ENCODE results near the gene TXN2. TPM values are rescaled to one million over a fixed set of nuclear protein-coding genes. Genes with fewer than 3 reads are reported as not detected.
"Not testable (repeated sequence)": the region's sequence is repeated elsewhere in the genome, so short reads cannot be mapped to it uniquely, and the experiment has no call there.

Gene TXN2
- total and polyA plus RNA-seq, 2 donors, result 10.9 to 98.5 TPM

DNA sequence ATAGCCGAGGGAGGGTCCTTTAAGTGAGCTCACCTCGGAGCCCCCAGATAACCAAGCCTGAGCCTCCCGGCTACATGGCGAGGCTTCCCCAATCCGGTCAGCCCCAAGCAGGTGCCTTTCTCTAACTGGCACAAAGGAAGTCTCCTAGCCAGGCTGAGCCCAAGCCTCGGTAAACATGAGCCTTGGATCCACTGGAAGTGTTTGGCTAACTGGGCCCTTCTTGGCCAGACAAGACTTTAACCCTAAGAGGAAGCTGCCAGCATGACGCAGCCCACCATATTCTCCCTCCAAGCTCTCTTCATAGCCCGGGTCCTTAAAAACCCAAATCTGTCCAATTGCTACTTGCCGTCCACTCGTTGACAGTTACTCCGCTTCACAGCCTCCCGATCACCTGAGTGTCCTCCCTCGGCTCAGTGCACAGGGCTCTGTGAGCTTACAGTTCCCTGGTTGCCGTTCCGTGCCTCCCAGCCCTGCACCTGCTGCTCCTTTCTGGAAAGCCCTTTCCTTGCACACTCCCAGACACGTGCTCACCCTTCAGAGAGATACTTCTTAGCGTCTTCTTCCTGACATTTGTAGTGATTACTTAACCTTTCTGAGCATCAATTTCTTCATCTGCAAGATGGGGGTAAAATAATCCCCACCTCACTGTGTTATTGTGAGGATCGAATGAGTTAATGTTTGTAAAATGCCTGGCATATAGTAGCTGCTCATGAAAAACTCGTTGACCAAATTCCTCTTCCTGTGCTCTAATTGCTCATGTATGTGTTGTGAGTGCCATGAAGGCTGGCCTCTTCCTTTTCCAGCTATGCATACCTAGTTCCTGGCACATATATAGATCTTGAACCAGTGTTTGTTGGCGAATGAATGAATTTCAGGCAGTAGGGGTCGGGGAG lies 25.6 kb downstream of the TXN2 start:
- Histone ChIP-seq H3K27ac (ENCODE audit: low read depth) (peak overlapping the region; percentile 85), H3K4me3 (ENCODE audit: low read depth, low read length) (peak overlapping the region; percentile 45), H3K4me1 (ENCODE audit: insufficient read depth) (no peaks in the 10 kb centered on the region), H3K36me3 (ENCODE audit: insufficient read depth) (no peaks in the 10 kb centered on the region)
- DNase-seq (ENCODE audit: extremely low spot score), result no peak
- 63% methylated on average over 21 of the region's 21 CpGs for WGBS

DNA sequence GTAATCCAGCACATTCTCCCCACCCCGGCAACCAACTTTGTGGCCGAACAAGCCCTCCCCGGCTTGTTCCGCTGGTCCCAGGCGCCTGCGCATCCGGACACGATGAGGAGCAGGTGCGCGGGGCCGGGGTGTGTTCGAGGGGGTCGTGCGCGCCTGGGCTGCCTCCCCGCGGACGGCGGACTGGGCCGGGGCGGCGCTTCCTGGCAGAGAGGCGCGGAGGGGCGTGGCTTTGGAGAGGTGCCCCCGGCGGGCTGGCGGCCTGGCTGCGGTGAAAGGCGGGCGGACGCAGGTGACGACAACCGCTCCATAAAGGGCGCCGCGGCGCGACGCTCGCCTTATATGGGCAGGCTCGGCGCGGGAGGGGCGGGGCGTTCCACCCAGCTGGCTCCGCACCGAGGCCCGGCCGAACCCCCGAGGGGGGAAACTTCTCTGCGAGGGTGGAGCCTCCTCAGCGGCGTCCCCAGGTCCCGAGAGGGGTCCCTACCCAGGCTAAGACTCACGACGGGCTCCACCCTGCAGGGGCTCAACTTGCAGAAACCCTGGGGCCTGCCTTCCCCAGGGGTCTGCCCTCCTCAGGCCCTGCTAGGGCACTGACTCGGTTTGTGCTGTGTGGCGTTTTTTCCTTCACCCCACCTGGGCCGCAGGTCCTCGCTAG lies 26.4 kb downstream of the TXN2 start:
- H3K27ac ChIP-seq (ENCODE audit: low read depth), result peak overlapping the region; percentile 85
- peak; percentile 74 for DNase-seq (ENCODE audit: extremely low spot score)
- peak overlapping the region; percentile 45 for H3K4me3 ChIP-seq (ENCODE audit: low read depth, low read length)
- H3K4me1 ChIP-seq (ENCODE audit: insufficient read depth), result no peaks in the 10 kb centered on the region
- H3K36me3 ChIP-seq (ENCODE audit: insufficient read depth), result no peaks in the 10 kb centered on the region
- WGBS, result 2% methylated on average over 61 of the region's 61 CpGs

DNA sequence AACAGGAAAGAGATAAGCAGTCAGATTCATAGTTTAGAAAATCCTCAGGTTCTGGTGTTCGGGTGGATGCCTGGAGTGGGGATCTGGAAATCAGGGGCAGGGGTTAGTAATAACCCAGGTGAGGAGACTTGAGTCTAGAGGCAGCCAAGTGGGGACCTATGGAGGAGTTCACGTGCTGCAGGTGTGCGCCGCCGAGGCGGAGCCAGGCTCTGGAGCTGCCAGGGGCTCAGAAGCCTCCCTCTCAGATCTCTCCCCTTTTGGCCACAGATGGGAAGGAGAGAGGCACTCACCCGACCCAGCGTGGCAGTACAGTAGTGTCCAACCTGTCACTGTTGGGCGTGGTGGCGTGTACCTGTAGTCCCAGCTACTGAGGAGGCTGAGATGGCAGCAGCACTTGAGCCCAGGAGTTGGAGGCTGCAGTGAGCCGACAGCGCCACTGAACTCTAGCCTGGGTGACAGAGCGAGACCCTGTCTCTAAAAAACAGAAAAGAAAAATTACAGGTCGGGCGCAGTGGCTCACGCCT lies 27.5 kb downstream of the TXN2 start:
- 96% methylated on average over 16 of the region's 16 CpGs for WGBS
- Histone ChIP-seq H3K27ac (ENCODE audit: low read depth) (peak overlapping the region; percentile 14), H3K36me3 (ENCODE audit: insufficient read depth) (no peaks in the 10 kb centered on the region), H3K4me3 (ENCODE audit: low read depth, low read length) (no peak overlapping the region), H3K4me1 (ENCODE audit: insufficient read depth) (no peaks in the 10 kb centered on the region)
- DNase-seq (ENCODE audit: extremely low spot score), result no peak

DNA sequence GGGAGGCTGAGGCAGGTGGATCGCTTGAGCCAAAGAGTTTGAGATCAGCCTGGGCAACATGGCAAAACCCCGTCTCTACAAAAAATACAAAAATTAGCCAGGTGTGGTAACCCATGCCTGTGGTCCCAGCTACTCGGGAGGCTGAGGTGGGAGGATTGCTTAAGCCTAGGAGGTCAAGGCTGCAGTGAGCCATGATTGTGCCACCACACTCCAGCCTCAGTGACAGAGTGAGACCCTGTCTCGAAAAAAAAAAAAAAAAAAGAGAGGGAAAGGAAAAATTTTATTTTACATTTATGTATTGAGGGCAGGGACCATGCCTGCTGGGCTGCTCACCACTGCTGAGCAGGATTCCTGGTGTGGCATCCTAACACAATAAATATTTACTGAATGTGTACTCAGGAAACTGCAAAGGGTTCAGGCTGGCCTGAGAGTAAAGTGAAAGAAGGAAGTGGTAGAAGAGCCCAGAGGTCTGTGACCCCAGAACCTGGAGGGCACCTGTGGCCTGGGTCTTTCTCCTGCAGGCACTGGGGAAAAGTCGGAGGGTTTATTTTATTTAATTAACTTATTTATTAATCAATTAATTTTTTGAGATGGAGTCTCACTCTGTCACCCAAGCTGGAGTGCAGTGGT lies 28.3 kb downstream of the TXN2 start:
- not testable (repeated sequence) for H3K4me3 ChIP-seq (ENCODE audit: low read depth, low read length); H3K4me1 ChIP-seq (ENCODE audit: insufficient read depth); H3K36me3 ChIP-seq (ENCODE audit: insufficient read depth); H3K27ac ChIP-seq (ENCODE audit: low read depth); DNase-seq (ENCODE audit: extremely low spot score)
- 87% methylated on average over 5 of the region's 5 CpGs for WGBS

DNA sequence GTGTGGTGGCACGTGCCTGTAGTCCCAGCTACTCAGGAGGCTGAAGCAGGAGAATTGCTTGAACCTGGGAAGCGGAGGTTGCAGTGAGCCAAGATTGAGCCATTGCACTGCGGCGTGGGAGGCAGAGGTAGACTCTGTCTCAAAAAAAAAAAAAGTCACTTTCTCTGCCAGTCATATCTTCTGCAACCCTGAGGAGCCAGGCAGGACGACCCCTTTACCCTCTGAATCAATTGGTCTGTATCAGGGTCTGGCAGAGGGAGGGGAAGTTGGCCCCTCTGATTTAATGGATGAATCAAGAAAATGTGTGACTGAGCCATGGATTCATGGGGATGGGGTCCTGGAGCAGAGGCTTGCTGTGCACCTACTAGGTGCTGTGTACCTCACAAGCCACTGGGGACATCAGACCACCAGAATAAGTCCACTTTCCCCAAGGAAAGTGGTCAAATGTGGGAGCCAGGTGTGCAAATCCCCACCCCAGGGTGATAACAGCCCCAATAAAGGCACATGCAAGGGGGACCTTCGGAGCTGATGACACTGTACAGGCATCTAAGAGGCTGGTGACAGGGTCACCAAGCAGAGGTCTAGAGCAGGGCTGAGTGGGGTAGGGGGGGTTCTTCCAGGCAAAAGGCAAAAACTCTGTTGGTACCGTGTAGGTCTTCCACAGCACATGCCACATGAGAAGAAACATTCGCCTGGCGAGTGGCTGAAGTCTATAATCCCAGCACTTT lies 29.0 kb downstream of the TXN2 start:
- 82% methylated on average over 9 of the region's 9 CpGs for WGBS
- Histone ChIP-seq H3K36me3 (ENCODE audit: insufficient read depth) (no peaks in the 10 kb centered on the region), H3K27ac (ENCODE audit: low read depth) (peak overlapping the region; percentile 62), H3K4me3 (ENCODE audit: low read depth, low read length) (no peak overlapping the region), H3K4me1 (ENCODE audit: insufficient read depth) (no peaks in the 10 kb centered on the region)
- DNase-seq (ENCODE audit: extremely low spot score), result no peak

DNA sequence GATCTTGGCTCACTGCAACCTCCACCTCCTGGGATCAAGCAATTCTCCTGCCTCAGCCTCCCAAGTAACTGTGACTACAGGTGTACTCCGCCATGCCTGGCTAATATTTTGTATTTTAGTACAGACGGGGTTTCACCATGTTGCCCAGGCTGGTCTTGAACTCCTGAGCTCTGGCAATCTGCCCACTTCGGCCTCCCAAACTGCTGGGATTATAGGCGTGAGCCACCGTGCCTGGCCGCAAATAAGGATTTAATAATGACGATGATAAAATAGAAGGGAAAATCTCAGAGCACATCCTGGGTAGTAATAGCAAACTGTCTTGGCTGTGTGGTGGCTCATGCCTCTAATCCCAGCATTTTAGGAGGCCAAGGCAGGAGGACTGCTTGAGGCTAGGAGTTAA lies 30.5 kb downstream of the TXN2 start:
- DNase-seq (ENCODE audit: extremely low spot score); H3K4me3 ChIP-seq (ENCODE audit: low read depth, low read length); H3K36me3 ChIP-seq (ENCODE audit: insufficient read depth); H3K27ac ChIP-seq (ENCODE audit: low read depth); H3K4me1 ChIP-seq (ENCODE audit: insufficient read depth): not testable (repeated sequence)
- WGBS, result 92% methylated on average over 7 of the region's 7 CpGs

DNA sequence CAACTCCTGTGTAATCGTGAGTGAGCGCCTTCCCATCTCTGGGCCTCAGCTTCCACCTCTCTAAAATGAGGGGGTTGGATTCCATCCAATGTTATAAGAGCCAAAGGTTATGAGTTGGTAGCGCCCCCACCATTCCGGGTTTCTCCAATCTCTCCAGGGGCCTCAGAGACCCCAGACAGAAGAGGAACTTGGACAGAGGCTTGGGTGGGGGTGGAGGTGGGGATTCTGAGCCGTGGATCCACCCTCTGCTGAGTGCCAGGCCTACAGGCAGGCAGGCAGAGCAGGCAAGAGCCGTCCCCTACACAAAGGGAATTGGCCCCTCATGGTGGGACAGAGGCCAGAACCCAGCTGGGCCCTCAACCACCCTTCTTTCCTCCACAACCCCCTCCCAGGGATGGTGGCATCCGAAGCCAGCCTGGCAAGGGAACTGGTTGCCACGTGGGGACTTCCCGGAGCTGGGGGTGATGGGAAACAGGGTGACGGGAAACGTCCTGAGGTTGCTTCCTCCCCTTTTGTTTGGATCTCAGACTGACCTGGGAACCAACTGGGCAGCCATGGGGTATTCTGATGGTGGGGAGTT lies 31.8 kb downstream of the TXN2 start:
- no peaks in the 10 kb centered on the region for H3K4me1 ChIP-seq (ENCODE audit: insufficient read depth)
- no peak for DNase-seq (ENCODE audit: extremely low spot score)
- no peak overlapping the region for H3K4me3 ChIP-seq (ENCODE audit: low read depth, low read length)
- 68% methylated on average over 11 of the region's 11 CpGs for WGBS
- H3K27ac ChIP-seq (ENCODE audit: low read depth), result no peak overlapping the region
- no peaks in the 10 kb centered on the region for H3K36me3 ChIP-seq (ENCODE audit: insufficient read depth)

DNA sequence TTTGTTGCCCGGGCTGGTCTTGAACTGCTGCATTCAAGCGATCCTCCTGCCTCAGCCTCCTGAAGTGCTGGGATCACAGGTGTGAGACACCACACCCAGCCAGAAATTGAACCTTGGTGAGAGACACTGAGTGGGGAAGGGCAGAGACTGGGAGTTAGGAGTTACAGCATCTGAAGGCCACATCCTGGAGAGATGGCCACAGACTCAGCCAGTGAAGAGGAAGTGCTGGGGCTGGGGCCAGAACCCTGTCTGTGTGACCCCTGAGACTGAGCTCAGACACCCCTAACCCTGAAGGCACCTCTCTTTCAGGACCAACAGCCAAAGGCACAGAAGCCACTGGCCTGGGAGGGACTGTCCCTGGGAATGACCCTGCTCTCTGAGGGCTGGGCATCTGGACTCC lies 33.8 kb downstream of the TXN2 start:
- Histone ChIP-seq H3K36me3 (ENCODE audit: insufficient read depth) (no peaks in the 10 kb centered on the region), H3K27ac (ENCODE audit: low read depth) (no peak overlapping the region), H3K4me1 (ENCODE audit: insufficient read depth) (no peaks in the 10 kb centered on the region), H3K4me3 (ENCODE audit: low read depth, low read length) (no peak overlapping the region)
- WGBS, result 98% methylated on average over 2 of the region's 2 CpGs
- no peak for DNase-seq (ENCODE audit: extremely low spot score)

DNA sequence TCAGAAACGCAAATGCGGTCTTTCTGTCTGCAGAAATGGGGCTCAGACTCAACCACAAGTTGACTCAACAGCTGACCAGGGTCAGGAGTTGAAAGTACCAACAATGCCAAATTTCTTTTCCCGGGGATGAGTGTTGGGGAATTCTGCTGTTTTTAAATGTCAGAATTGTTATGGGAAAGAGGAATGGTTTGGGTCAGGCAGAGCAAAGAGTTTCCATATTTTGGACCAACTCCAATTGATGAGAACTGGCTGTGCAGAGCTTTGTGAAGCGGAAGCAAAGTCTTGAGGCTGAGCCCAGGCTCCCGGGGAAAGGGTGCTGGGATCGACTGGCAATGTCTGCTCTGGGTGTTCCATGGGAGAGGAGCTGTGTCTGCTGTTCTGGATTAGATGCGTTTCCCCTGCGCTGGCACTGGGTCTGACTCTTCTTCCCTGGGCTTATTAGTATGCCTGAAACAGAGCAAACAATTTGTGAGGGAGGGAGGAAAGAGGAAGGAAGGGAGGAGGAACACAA lies 36.2 kb downstream of the TXN2 start:
- no peaks in the 10 kb centered on the region for H3K36me3 ChIP-seq (ENCODE audit: insufficient read depth)
- no peak overlapping the region for H3K4me3 ChIP-seq (ENCODE audit: low read depth, low read length)
- H3K27ac ChIP-seq (ENCODE audit: low read depth), result no peak overlapping the region
- WGBS, result 38% methylated on average over 8 of the region's 8 CpGs
- no peaks in the 10 kb centered on the region for H3K4me1 ChIP-seq (ENCODE audit: insufficient read depth)
- no peak for DNase-seq (ENCODE audit: extremely low spot score)

DNA sequence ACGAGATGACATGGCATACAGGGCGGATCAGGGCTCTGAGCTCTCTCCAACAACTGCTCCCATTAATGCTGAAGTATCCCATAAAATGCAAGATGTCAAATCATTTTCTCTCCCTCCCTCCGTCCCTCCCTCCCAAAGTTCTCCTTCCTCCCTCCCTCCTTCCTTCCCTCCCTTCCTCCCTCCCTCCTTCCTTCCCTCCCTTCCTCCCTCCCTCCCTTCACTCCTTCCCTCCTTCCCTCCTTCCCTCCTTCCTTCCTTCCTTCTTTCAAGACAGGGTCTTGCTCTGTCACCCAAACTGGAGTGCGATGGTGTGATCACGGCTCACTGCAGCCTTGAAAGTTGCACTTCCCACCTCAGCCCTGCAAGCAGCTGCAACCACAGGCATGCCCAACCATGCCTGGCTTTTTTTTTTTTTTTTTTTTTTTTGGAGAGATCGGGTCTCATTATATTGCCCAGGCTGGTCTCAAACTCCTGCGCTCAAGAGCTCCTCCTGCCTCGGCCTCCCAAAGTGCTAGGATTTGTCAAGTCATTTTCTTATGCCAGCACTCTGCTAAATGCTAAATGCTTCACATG lies 38.2 kb downstream of the TXN2 start:
- Histone ChIP-seq H3K27ac (ENCODE audit: low read depth) (no peak overlapping the region), H3K4me1 (ENCODE audit: insufficient read depth) (no peaks in the 10 kb centered on the region), H3K4me3 (ENCODE audit: low read depth, low read length) (no peak overlapping the region), H3K36me3 (ENCODE audit: insufficient read depth) (no peaks in the 10 kb centered on the region)
- 79% methylated on average over 8 of the region's 8 CpGs for WGBS
- DNase-seq (ENCODE audit: extremely low spot score), result no peak

DNA sequence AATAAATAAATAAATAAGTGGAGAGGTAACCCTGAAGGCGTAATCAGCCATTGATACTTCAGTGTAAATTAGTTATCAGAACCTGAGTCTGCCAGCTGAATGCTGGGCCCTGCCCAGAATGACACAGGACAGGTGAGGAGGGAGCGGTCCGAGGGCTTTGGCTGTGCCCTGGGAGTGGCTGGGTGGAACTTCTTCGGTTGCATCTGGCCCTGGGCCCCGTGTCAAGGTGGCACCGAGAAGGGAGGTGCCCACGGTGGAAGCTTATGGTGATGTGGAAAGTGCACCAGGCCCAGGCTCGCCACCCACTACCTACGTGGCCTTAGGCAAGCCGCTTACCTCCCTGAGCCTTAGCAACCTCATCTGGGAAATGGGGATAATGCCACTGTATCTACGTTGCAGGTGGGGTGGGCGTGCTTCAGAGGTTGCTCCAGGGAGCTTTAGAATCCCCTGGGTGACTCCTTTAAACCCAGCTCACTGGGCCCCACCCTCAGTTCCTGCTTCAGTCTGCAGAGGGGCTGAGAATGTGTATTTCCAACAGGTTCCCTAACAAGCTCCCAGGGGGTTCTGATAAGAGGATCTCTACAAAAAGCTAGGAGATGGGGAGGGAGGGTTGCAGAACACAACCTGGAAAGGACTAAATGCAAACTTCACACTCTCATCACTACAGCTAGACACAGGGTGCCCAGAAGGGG lies 38.8 kb downstream of the TXN2 start:
- H3K27ac ChIP-seq (ENCODE audit: low read depth), result no peak overlapping the region
- H3K4me3 ChIP-seq (ENCODE audit: low read depth, low read length), result no peak overlapping the region
- no peak for DNase-seq (ENCODE audit: extremely low spot score)
- H3K36me3 ChIP-seq (ENCODE audit: insufficient read depth), result no peaks in the 10 kb centered on the region
- 91% methylated on average over 12 of the region's 12 CpGs for WGBS
- no peaks in the 10 kb centered on the region for H3K4me1 ChIP-seq (ENCODE audit: insufficient read depth)

DNA sequence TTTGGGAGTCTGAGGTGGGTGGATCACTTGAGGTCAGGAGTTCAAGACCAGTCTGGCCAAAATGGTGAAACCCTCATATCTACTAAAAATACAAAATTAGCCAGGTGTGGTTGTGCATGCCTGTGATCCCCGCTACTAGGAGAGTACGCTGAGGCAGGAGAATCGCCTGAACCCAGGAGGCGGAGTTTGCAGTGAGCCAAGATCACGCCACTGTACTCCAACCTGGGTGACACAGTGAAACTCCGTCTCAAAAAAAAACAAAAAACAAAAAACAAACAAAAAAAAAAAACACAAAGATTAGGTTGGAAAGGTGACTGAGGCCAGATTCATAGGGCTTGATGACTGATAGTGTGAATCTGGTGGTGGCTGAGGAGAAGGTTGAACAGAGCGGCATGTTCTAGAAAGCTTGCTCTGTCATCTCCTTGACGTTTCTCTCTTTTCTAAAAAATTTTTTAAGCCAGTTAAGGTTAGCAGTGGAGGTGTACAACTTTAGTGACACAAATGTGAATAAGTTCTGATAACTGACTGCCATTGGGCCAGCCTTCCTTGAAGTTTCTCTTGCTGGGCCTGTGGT lies 40.9 kb downstream of the TXN2 start:
- Histone ChIP-seq H3K4me3 (ENCODE audit: low read depth, low read length) (no peak overlapping the region), H3K36me3 (ENCODE audit: insufficient read depth) (no peaks in the 10 kb centered on the region), H3K4me1 (ENCODE audit: insufficient read depth) (no peaks in the 10 kb centered on the region), H3K27ac (ENCODE audit: low read depth) (no peak overlapping the region)
- DNase-seq (ENCODE audit: extremely low spot score), result no peak
- 93% methylated on average over 8 of the region's 8 CpGs for WGBS
